MM.1S (cell line): ENCODE results near the gene AEBP1.
A peak's percentile ranks its signal among the peaks of the same experiment; 100 is the strongest.

Experiments used
- DNase-seq: peaks from one replicate; pipeline ENCODE4 v3.0.0-alpha.2; 2015
- H2AFZ ChIP-seq: fragments of 300-600 bp; sonication (generic); 2 replicates; pipeline ENCODE4 v1.6.0; 2016; ENCODE audit warnings: antibody characterized with exemption, low read length
- H3F3A ChIP-seq: fragments of 300-600 bp; sonication (generic); 2 replicates; pipeline ENCODE4 v1.6.1; 2016; ENCODE audit warnings: mild to moderate bottlenecking, antibody characterized with exemption, low read length, moderate library complexity, mixed read lengths; ENCODE audit not compliant: insufficient read depth
- H3K27ac ChIP-seq: fragments of 300-600 bp; sonication (generic); 2 replicates; pipeline ENCODE4 v1.5.1; 2016; ENCODE audit warnings: mild to moderate bottlenecking, low read length
- H3K27me3 ChIP-seq: fragments of 300-600 bp; sonication (generic); replicated peaks from 2 replicates; pipeline ENCODE4 v1.6.0; 2016; ENCODE audit warnings: low read length; ENCODE audit not compliant: insufficient read depth
- H3K36me3 ChIP-seq: fragments of 300-600 bp; sonication (generic); replicated peaks from 2 replicates; pipeline ENCODE4 v1.6.1; 2016; ENCODE audit warnings: mild to moderate bottlenecking, low read length, mixed read lengths; ENCODE audit not compliant: insufficient read depth
- H3K4me1 ChIP-seq: fragments of 300-600 bp; sonication (generic); 2 replicates; pipeline ENCODE4 v1.6.1; 2016; ENCODE audit warnings: low read length, mixed read lengths
- H3K4me2 ChIP-seq: fragments of 300-600 bp; sonication (generic); 2 replicates; pipeline ENCODE4 v1.6.0; 2016; ENCODE audit warnings: low read depth, low read length
- H3K4me3 ChIP-seq: fragments of 300-600 bp; sonication (generic); 2 replicates; pipeline ENCODE4 v1.5.1; 2016; ENCODE audit warnings: low read length, mixed read lengths
- H3K79me2 ChIP-seq: fragments of 300-600 bp; sonication (generic); 2 replicates; pipeline ENCODE4 v1.6.1; 2016; ENCODE audit warnings: mixed run types, low read length, mixed read lengths
- H3K9ac ChIP-seq: fragments of 300-600 bp; sonication (generic); 2 replicates; pipeline ENCODE4 v1.6.1; 2016; ENCODE audit warnings: low read length, mixed read lengths
- H3K9me2 ChIP-seq: fragments of 300-600 bp; sonication (generic); replicated peaks from 2 replicates; pipeline ENCODE4 v1.6.1; 2016; ENCODE audit warnings: mild to moderate bottlenecking, low read length, mixed read lengths; ENCODE audit not compliant: insufficient read depth
- H3K9me3 ChIP-seq: fragments of 300-600 bp; sonication (generic); replicated peaks from 2 replicates; pipeline ENCODE4 v1.6.1; 2016; ENCODE audit warnings: mild to moderate bottlenecking, low read length, mixed read lengths; ENCODE audit not compliant: insufficient read depth
- H4K20me1 ChIP-seq: fragments of 300-600 bp; sonication (generic); 2 replicates; pipeline ENCODE4 v1.6.1; 2016; ENCODE audit warnings: mild to moderate bottlenecking, low read length, moderate library complexity, mixed read lengths; ENCODE audit not compliant: insufficient read depth
- EZH2 ChIP-seq: fragments of 300-600 bp; sonication (generic); optimal IDR thresholded peaks from 2 replicates; pipeline ENCODE3; 2017; ENCODE audit warnings: low read depth, mild to moderate bottlenecking, antibody characterized with exemption, low read length, mixed read lengths
- EZH2phosphoT487 ChIP-seq: fragments of 300-600 bp; sonication (generic); IDR thresholded peaks from 2 replicates; pipeline ENCODE4 v1.6.1; 2018; ENCODE audit warnings: antibody characterized with exemption, low read length
- TF ChIP-seq, protein P1 (sequence below): fragments of 300-600 bp; sonication (generic); IDR thresholded peaks from 2 replicates; pipeline ENCODE4 v1.5.1; 2016; ENCODE audit warnings: antibody characterized with exemption, low read length, mixed read lengths

Gene AEBP1

DNA sequence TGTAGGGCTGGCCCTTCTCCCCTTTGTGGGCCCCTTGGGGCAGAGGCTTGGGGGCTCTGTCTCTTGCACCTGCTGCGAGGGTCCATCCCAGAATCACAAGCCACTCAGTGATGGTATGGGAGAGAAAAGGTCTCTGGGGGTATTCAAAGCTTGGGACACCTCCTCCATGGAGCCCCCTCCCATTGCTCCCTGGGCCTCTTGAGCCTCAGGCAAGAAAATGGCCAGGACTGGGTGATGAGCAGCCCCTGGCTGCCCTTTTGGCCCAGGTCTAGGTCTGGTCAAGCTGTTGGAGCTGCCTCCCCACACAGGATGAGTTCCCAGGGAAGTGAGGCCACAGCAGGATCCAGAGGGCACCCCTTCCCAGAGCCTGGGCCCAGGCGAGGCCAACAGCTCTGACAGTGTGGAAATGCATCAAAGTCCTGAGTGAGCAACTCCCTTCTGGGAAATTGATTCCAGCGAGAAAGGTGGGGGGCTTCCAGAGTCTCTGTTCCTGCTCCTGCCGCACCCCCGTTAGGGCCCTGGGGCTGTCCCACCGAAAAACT lies 40.4 kb downstream of the AEBP1 start:
- Histone ChIP-seq H3K9ac (no peak overlapping the region), H4K20me1 (no peaks in the 10 kb centered on the region), H3K4me3 (no peak overlapping the region), H3K79me2 (no peaks in the 10 kb centered on the region), H2AFZ (no peak overlapping the region), H3K4me1 (no peaks in the 10 kb centered on the region), H3K27me3 (0 out of 2 replicates have a peak, but pooled peaks cover 6% of the 10 kb centered on the region), H3F3A (no peaks in the 10 kb centered on the region), H3K9me2 (no peaks in the 10 kb centered on the region), H3K36me3 (no peaks in the 10 kb centered on the region), H3K4me2 (no peak overlapping the region), H3K27ac (no peak overlapping the region), H3K9me3 (no peaks in the 10 kb centered on the region)
- no peak for TF ChIP-seq EZH2
- no peak for TF ChIP-seq EZH2phosphoT487
- TF ChIP-seq, protein P1, sequence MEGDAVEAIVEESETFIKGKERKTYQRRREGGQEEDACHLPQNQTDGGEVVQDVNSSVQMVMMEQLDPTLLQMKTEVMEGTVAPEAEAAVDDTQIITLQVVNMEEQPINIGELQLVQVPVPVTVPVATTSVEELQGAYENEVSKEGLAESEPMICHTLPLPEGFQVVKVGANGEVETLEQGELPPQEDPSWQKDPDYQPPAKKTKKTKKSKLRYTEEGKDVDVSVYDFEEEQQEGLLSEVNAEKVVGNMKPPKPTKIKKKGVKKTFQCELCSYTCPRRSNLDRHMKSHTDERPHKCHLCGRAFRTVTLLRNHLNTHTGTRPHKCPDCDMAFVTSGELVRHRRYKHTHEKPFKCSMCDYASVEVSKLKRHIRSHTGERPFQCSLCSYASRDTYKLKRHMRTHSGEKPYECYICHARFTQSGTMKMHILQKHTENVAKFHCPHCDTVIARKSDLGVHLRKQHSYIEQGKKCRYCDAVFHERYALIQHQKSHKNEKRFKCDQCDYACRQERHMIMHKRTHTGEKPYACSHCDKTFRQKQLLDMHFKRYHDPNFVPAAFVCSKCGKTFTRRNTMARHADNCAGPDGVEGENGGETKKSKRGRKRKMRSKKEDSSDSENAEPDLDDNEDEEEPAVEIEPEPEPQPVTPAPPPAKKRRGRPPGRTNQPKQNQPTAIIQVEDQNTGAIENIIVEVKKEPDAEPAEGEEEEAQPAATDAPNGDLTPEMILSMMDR: no peak
- DNase-seq: no peak

DNA sequence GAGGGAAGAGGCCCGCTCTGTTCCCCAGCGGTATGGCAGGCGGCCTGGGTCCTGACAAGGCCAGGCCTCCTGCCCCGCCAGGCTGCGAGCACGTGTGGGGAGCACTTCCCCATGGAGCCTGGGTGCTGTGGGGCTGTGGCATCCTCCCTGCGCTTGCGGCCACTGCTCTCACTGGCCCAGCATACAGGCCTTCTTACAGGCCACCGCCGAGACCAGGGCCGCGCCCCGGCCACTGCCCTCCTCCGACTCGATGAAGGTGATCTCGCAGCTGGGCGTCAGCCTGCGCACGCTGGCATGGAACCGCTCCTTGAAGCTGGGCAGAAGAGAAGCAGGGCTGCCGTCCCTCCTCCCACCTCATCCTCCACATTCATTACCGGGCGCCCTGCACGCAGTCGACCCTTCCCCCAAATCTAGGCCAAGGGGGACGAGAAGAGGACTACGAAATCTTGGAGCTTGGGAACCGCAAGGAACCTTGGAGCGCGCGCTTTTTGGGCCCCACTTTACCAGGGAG lies 40.9 kb downstream of the AEBP1 start:
- TF ChIP-seq EZH2phosphoT487 (no peak), EZH2 (no peak)
- TF ChIP-seq, protein P1: no peak
- Histone ChIP-seq H3K9ac (no peak overlapping the region), H3K4me1 (no peaks in the 10 kb centered on the region), H3K9me2 (no peaks in the 10 kb centered on the region), H3F3A (no peaks in the 10 kb centered on the region), H3K79me2 (no peaks in the 10 kb centered on the region), H4K20me1 (no peaks in the 10 kb centered on the region), H3K36me3 (no peaks in the 10 kb centered on the region), H2AFZ (no peak overlapping the region), H3K4me3 (no peak overlapping the region), H3K27me3 (0 out of 2 replicates have a peak, but pooled peaks cover 6% of the 10 kb centered on the region), H3K27ac (no peak overlapping the region), H3K9me3 (no peaks in the 10 kb centered on the region), H3K4me2 (no peak overlapping the region)
- DNase-seq: no peak

DNA sequence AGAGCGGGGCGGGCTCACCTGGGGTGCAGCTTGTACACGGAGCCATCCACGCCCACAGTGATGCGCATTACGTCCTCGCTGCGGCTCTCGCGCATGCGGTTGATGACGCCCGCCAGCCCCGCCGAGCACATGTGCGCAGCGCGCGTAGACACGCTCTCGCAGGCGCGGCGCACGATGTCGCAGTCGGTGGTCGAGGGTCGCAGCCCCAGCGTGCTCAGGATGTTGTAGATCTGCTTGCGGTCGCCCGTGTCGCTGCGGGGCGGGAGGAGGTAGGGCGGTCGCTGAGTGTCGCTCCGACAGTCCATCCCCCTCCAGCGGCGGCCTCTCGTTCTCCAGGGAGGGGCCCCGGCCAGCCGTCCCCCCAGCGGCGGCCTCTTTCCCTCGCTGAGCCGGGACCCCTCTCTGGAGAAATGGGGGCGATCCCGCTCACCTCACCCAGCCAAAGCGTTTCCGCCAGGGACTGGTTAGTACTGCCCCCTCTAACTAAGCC lies 41.4 kb downstream of the AEBP1 start:
- H3K27ac ChIP-seq: no peak overlapping the region
- H3F3A ChIP-seq: no peaks in the 10 kb centered on the region
- no peaks in the 10 kb centered on the region for H3K79me2 ChIP-seq
- no peaks in the 10 kb centered on the region for H3K9me3 ChIP-seq
- no peak for DNase-seq
- H3K4me2 ChIP-seq: peak overlapping the region; percentile 57
- TF ChIP-seq EZH2: no peak
- TF ChIP-seq, protein P1: no peak
- no peak for TF ChIP-seq EZH2phosphoT487
- H2AFZ ChIP-seq: peak overlapping the region; percentile 63; the same call in 1 of the 2 replicates
- 0 out of 2 replicates have a peak, but pooled peaks cover 6% of the 10 kb centered on the region for H3K27me3 ChIP-seq
- H3K9ac ChIP-seq: no peak overlapping the region
- H3K9me2 ChIP-seq: no peaks in the 10 kb centered on the region
- no peaks in the 10 kb centered on the region for H3K36me3 ChIP-seq
- peak overlapping the region; percentile 46 for H3K4me3 ChIP-seq
- no peaks in the 10 kb centered on the region for H3K4me1 ChIP-seq
- no peaks in the 10 kb centered on the region for H4K20me1 ChIP-seq
